Astrocyte of the spinal cord (primary cell): ENCODE measurements around the gene GRIN2D.

Experiments
- DNase-seq: peaks from one replicate; pipeline ENCODE4 v3.0.0; 2011; ENCODE audit warnings: low read depth, low spot score
- H3K4me3 ChIP-seq: 2 replicates; pipeline ENCODE4 v1.5.1; 2011; ENCODE audit warnings: low read depth, mild to moderate bottlenecking, low read length, moderate library complexity
- in situ Hi-C: cut with HindIII; loops from 2 replicates; pipeline ENCODE4 v1.10.0; 2017; ENCODE audit warnings: low sequenced_read_pairs
- TF ChIP-seq, protein P1 (sequence below): IDR thresholded peaks from 2 replicates; pipeline ENCODE4 v1.5.1; 2012; ENCODE audit warnings: low read depth, mild to moderate bottlenecking, low read length, inconsistent platforms

GRIN2D gene

DNA sequence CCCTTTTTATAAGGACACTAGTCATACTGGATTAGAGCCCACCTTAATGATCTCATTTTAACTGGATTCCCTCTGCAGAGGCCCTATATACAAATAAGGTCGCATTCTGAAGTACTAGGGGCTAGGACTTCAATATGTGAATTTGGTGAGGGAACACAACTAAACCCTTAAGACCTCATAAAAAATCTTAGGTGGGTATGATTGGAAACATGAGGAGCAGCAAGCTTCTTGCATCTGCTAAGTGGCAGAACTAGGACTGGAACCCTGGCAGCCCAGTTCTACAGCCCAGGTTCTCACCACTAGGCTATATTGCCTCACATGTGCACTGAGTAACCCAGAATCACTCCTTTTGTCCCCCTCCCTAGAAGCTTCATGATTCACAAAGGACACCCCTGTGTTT lies 35.2 kb downstream of the GRIN2D start:
- no peak for DNase-seq
- TF ChIP-seq, protein P1, sequence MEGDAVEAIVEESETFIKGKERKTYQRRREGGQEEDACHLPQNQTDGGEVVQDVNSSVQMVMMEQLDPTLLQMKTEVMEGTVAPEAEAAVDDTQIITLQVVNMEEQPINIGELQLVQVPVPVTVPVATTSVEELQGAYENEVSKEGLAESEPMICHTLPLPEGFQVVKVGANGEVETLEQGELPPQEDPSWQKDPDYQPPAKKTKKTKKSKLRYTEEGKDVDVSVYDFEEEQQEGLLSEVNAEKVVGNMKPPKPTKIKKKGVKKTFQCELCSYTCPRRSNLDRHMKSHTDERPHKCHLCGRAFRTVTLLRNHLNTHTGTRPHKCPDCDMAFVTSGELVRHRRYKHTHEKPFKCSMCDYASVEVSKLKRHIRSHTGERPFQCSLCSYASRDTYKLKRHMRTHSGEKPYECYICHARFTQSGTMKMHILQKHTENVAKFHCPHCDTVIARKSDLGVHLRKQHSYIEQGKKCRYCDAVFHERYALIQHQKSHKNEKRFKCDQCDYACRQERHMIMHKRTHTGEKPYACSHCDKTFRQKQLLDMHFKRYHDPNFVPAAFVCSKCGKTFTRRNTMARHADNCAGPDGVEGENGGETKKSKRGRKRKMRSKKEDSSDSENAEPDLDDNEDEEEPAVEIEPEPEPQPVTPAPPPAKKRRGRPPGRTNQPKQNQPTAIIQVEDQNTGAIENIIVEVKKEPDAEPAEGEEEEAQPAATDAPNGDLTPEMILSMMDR, result no peak
- no peak overlapping the region for H3K4me3 ChIP-seq
- in situ Hi-C loops, result no loop called here

DNA sequence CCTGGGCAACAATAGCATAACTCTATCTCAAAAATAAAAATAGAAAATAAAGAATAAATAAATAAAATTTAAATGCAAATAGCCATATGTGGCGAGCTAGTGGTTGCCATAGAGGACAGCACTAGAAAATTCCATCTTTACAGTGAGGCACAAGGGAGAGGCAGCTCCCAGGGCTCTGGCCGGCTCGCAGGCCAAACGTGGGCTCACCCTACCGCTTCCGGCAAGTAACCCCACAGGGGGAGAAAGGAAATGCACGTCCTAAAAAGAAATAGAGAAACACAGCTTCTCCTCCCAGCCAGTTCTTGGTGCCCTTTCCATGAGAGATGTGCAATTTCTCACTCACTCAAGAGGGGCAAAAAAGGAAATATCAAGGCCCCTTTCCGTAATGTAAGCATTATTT lies 39.9 kb downstream of the GRIN2D start:
- in situ Hi-C loops, result no loop called here
- no peak for DNase-seq
- TF ChIP-seq, protein P1, result no peak
- no peak overlapping the region for H3K4me3 ChIP-seq

DNA sequence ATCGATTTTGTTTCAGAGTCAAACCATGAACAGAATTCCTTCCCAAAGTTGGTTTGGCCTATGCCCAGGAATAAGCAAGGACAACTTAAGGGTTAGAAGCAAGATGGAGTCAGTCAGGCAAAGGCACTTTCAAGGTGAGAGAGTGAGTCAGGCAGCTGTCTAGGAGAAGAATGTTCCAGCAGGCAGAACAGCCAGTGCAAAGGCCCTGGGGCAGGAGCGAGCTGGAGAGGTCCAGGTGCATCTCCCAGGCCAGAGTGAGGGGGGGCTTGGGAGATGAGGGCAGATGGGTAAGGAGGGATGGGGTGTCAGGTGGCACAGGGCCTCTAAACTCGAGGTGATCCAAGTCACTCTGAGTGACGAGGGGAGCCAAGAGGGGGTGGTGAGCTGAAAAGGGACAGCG lies 43.1 kb downstream of the GRIN2D start:
- DNase-seq, result no peak
- in situ Hi-C loops, result no loop called here
- TF ChIP-seq, protein P1, result no peak
- H3K4me3 ChIP-seq, result no peak overlapping the region

DNA sequence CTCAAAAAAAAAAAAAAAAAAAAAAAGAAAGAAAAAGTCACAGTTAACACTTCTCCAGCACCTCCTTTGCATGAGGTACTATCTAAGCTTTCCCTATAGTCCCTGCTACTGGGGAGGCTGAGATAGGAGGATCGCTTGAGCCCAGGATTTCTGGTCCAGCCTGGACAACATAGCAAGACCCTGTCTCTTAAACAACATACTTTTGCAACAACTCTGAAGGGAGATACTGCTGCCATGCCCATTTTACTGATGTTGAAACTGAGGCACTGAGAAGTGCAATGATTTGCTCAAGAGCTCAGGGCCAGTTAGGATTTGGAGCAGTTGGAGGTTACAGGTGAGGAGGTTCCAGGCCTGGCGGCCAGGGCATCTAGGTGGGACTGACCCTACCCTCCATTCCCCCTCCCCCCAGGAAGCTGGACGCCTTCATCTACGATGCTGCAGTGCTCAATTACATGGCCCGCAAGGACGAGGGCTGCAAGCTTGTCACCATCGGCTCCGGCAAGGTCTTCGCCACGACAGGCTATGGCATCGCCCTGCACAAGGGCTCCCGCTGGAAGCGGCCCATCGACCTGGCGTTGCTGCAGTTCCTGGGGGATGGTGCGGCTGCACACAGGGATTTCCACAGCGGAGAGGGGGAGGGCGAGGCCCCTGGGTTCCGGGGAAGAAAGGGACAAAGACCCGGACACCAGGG lies 48.0 kb downstream of the GRIN2D start:
- TF ChIP-seq, protein P1, result no peak
- in situ Hi-C loops, result no loop called here
- DNase-seq, result no peak
- H3K4me3 ChIP-seq, result no peak overlapping the region

DNA sequence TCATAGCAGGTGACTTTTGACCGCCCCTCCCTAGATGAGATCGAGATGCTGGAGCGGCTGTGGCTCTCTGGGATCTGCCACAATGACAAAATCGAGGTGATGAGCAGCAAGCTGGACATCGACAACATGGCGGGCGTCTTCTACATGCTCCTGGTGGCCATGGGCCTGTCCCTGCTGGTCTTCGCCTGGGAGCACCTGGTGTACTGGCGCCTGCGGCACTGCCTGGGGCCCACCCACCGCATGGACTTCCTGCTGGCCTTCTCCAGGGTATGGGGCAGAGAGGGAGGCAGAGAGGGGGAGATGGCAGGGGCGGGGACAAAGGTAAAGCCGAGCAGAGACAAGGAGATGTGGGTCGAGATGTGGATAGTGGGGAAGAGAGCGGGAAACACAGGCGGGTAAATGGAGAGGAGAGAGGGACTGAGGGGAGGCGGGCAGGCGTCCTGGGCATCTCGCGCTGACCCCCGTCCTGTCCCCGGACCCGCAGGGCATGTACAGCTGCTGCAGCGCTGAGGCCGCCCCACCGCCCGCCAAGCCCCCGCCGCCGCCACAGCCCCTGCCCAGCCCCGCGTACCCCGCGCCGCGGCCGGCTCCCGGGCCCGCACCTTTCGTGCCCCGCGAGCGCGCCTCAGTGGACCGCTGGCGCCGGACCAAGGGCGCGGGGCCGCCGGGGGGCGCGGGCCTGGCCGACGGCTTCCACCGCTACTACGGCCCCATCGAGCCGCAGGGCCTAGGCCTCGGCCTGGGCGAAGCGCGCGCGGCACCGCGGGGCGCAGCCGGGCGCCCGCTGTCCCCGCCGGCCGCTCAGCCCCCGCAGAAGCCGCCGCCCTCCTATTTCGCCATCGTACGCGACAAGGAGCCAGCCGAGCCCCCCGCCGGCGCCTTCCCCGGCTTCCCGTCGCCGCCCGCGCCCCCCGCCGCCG lies 48.9 kb downstream of the GRIN2D start:
- no peak overlapping the region for H3K4me3 ChIP-seq
- DNase-seq, result no peak
- in situ Hi-C loops, result no loop called here
- TF ChIP-seq, protein P1, result no peak

DNA sequence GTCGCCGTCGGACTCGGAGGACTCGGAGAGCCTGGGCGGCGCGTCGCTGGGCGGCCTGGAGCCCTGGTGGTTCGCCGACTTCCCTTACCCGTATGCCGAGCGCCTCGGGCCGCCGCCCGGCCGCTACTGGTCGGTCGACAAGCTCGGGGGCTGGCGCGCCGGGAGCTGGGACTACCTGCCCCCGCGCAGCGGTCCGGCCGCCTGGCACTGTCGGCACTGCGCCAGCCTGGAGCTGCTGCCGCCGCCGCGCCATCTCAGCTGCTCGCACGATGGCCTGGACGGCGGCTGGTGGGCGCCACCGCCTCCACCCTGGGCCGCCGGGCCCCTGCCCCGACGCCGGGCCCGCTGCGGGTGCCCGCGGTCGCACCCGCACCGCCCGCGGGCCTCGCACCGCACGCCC lies 49.8 kb downstream of the GRIN2D start:
- no peak for DNase-seq
- H3K4me3 ChIP-seq, result no peak overlapping the region
- in situ Hi-C loops, result no loop called here
- TF ChIP-seq, protein P1, result no peak
